Brain microvascular endothelial cell (primary cell): ENCODE data around the gene GPR173.

Experiments
- DNase-seq: peaks from one replicate; pipeline ENCODE4 v3.0.0-alpha.2; 2020
- H3K27ac ChIP-seq: fragments of 250-450 bp; sonication (Bioruptor Pico); 2 replicates; pipeline ENCODE4 v1.5.1; 2020; ENCODE audit warnings: mild to moderate bottlenecking, moderate library complexity
- H3K27me3 ChIP-seq: fragments of 250-450 bp; sonication (Bioruptor Pico); replicated peaks from 2 replicates; pipeline ENCODE4 v1.5.1; 2020; ENCODE audit warnings: mild to moderate bottlenecking
- H3K36me3 ChIP-seq: fragments of 250-450 bp; sonication (Bioruptor Pico); replicated peaks from 2 replicates; pipeline ENCODE4 v1.5.1; 2020; ENCODE audit warnings: mild to moderate bottlenecking
- H3K4me3 ChIP-seq: 2 replicates; pipeline ENCODE4 v1.5.1; 2011; ENCODE audit warnings: low read depth, mild to moderate bottlenecking, control low read depth, low read length, moderate library complexity
- in situ Hi-C: cut with HindIII; loops from 2 replicates; pipeline ENCODE4 v1.10.0; 2017; ENCODE audit warnings: low sequenced_read_pairs, low pct_ligation_motif_present
- TF ChIP-seq, protein P1 (sequence below): IDR thresholded peaks from 2 replicates; pipeline ENCODE4 v1.5.1; 2011; ENCODE audit warnings: low read depth, mild to moderate bottlenecking, moderate library complexity, low read length, control low read depth, inconsistent platforms; ENCODE audit errors: missing control alignments

Gene GPR173

GRCh38 chrX:53049127-53049517, 533 bp downstream of the GPR173 start:
- no peaks in the 10 kb centered on the region for H3K36me3 ChIP-seq
- no peak for DNase-seq
- in situ Hi-C loops, result no loop called here
- TF ChIP-seq, protein P1, sequence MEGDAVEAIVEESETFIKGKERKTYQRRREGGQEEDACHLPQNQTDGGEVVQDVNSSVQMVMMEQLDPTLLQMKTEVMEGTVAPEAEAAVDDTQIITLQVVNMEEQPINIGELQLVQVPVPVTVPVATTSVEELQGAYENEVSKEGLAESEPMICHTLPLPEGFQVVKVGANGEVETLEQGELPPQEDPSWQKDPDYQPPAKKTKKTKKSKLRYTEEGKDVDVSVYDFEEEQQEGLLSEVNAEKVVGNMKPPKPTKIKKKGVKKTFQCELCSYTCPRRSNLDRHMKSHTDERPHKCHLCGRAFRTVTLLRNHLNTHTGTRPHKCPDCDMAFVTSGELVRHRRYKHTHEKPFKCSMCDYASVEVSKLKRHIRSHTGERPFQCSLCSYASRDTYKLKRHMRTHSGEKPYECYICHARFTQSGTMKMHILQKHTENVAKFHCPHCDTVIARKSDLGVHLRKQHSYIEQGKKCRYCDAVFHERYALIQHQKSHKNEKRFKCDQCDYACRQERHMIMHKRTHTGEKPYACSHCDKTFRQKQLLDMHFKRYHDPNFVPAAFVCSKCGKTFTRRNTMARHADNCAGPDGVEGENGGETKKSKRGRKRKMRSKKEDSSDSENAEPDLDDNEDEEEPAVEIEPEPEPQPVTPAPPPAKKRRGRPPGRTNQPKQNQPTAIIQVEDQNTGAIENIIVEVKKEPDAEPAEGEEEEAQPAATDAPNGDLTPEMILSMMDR, result no peak
- peak overlapping the region; percentile 67 for H3K4me3 ChIP-seq
- no peaks in the 10 kb centered on the region for H3K27me3 ChIP-seq
- no peak overlapping the region for H3K27ac ChIP-seq

DNA sequence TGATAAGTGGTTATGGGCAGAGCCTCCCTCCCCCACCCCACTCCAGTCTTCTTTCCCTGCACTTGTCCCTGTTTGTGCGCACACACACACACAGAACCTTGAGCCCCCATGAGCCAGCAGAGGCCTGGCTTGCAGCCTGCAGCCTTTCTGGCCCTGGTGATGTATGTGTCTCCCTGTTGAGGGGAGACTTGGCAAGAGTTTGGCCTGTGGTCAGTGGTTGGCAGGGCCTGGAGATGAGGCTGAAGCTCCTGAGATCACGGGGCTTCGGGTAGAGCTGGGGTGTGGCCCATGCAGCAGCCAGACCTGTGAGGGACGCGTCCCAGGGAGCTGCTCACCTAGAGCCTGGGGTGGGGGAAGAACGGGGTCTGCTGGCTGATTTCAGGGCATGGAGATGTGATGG, 2.3 kb downstream of the GPR173 start:
- TF ChIP-seq, protein P1, result no peak
- Histone ChIP-seq H3K4me3 (no peak overlapping the region), H3K27ac (no peak overlapping the region), H3K36me3 (no peaks in the 10 kb centered on the region), H3K27me3 (no peaks in the 10 kb centered on the region)
- in situ Hi-C loops, result no loop called here
- DNase-seq, result no peak

GRCh38 chrX:53055244-53055849, 6.8 kb downstream of the GPR173 start:
- Histone ChIP-seq H3K27ac (no peak overlapping the region), H3K36me3 (no peaks in the 10 kb centered on the region), H3K27me3 (no peaks in the 10 kb centered on the region), H3K4me3 (no peak overlapping the region)
- DNase-seq, result no peak
- in situ Hi-C loops, result no loop called here
- TF ChIP-seq, protein P1, result no peak

GRCh38 chrX:53056292-53056691, 7.7 kb downstream of the GPR173 start:
- Histone ChIP-seq H3K27ac (no peak overlapping the region), H3K4me3 (no peak overlapping the region), H3K27me3 (no peaks in the 10 kb centered on the region), H3K36me3 (no peaks in the 10 kb centered on the region)
- in situ Hi-C loops, result no loop called here
- no peak for DNase-seq
- TF ChIP-seq, protein P1, result no peak

DNA sequence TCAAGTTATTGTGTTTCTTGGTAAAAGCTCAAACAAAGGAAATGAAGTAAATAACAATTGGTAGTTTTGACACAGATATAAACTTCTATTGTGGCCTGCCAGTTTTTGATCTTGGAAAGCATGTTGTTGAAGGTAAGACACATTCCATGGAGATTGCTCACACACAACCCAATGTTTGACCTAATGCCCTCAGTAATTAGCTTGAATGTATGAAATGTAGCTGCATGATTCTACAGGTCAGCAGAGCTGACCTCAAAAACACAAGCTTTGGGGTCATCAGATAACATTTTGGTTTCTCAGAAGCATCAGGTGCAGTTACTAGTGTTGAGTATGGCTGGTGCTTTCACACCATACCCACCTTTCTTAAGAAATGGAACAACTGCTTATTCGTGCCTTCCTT, 16.5 kb downstream of the GPR173 start:
- Histone ChIP-seq H3K4me3 (no peak overlapping the region), H3K36me3 (no peaks in the 10 kb centered on the region), H3K27me3 (no peaks in the 10 kb centered on the region), H3K27ac (no peak overlapping the region)
- TF ChIP-seq, protein P1, result no peak
- in situ Hi-C loops, result no loop called here
- DNase-seq, result no peak

GRCh38 chrX:53071064-53071463, 22.5 kb downstream of the GPR173 start:
- TF ChIP-seq, protein P1, result no peak
- no peak overlapping the region for H3K27ac ChIP-seq
- in situ Hi-C loops, result no loop called here

More at GRCh38 chrX:53071064-53071463, 22.5 kb downstream of the GPR173 start:
- Histone ChIP-seq H3K4me3 (no peak overlapping the region), H3K27me3 (no peaks in the 10 kb centered on the region), H3K36me3 (no peaks in the 10 kb centered on the region)
- DNase-seq, result no peak
